T-helper 17 cell (primary cell): ENCODE results near the gene CASP7. TPM values are rescaled to one million over a fixed set of nuclear protein-coding genes. Genes with fewer than 3 reads are reported as not detected.
"Not testable (repeated sequence)": the region's sequence is repeated elsewhere in the genome, so short reads cannot be mapped to it uniquely, and the experiment has no call there.

Experiments used
- ATAC-seq: fragments of 150-1000 bp; cut with Tn5 transposase; 2 replicates; pipeline ENCODE4 v1.10.0; 2021; ENCODE audit warnings: mild to moderate bottlenecking, moderate library complexity
- DNase-seq, 3 donors: peaks; one replicate each; pipeline versions ENCODE4 v3.0.0 to v3.0.0-alpha.2; 2020 to 2021
- H3K9me3 ChIP-seq: one replicate; pipeline ENCODE4 v1.7.0; 2013; ENCODE audit warnings: low read length, mild to moderate bottlenecking; ENCODE audit not compliant: control insufficient read depth, poor library complexity, severe bottlenecking
- H3K27ac Mint-ChIP-seq: one replicate; pipeline ENCODE4 v1.8.0; 2022; ENCODE audit warnings: mild to moderate bottlenecking, moderate library complexity, mixed read lengths
- H3K27me3 Mint-ChIP-seq: one replicate; pipeline ENCODE4 v1.8.0; 2022; ENCODE audit warnings: mixed read lengths
- H3K36me3 Mint-ChIP-seq: one replicate; pipeline ENCODE4 v1.8.0; 2022; ENCODE audit warnings: low read depth, mixed read lengths
- H3K4me1 Mint-ChIP-seq: one replicate; pipeline ENCODE4 v1.8.0; 2022; ENCODE audit warnings: mild to moderate bottlenecking, mixed read lengths
- H3K4me3 Mint-ChIP-seq: one replicate; pipeline ENCODE4 v1.8.0; 2022; ENCODE audit warnings: mild to moderate bottlenecking, moderate library complexity, mixed read lengths
- total RNA-seq, 4 donors: library from RNA in 2 of 4; stranded (reverse) in 2 of 4; gene quantifications; one replicate each; pipeline ENCODE4 v1.2.3 and lab custom pipeline; 2022 to 2026

CASP7 gene
- total RNA-seq, 2 donors from 2014 or later, result 12.7 to 14.2 TPM

GRCh38 chr10:113651898-113652297 is 27.8 kb upstream of the CASP7 start:
- H3K27me3 Mint-ChIP-seq, result peaks cover 52% of the 10 kb centered on the region
- H3K4me3 Mint-ChIP-seq, result no peak overlapping the region
- DNase-seq (no peak), ATAC-seq (no peak)
- H3K9me3 ChIP-seq, result no peaks in the 10 kb centered on the region
- no peaks in the 10 kb centered on the region for H3K4me1 Mint-ChIP-seq
- H3K27ac Mint-ChIP-seq, result no peak overlapping the region
- H3K36me3 Mint-ChIP-seq, result no peaks in the 10 kb centered on the region

- H3K27me3 Mint-ChIP-seq, result peaks cover 50% of the 10 kb centered on the region
- ATAC-seq, H3K36me3 Mint-ChIP-seq, H3K9me3 ChIP-seq, H3K4me3 Mint-ChIP-seq, H3K27ac Mint-ChIP-seq, DNase-seq, H3K4me1 Mint-ChIP-seq: not testable (repeated sequence)
Observed at GRCh38 chr10:113652456-113652855, 27.3 kb upstream of the CASP7 start.

- H3K4me1 Mint-ChIP-seq, result no peaks in the 10 kb centered on the region
Observed at GRCh38 chr10:113656896-113657295, 22.8 kb upstream of the CASP7 start.

GRCh38 chr10:113657544-113657943 is 22.2 kb upstream of the CASP7 start:
- H3K36me3 Mint-ChIP-seq, result no peaks in the 10 kb centered on the region
- H3K4me3 Mint-ChIP-seq, result no peak overlapping the region
- no peak for ATAC-seq
- H3K27me3 Mint-ChIP-seq, result peaks cover 41% of the 10 kb centered on the region
- no peaks in the 10 kb centered on the region for H3K4me1 Mint-ChIP-seq
- DNase-seq, result no peak
- no peaks in the 10 kb centered on the region for H3K9me3 ChIP-seq
- no peak overlapping the region for H3K27ac Mint-ChIP-seq

More at GRCh38 chr10:113656896-113657295, 22.8 kb upstream of the CASP7 start:
- ATAC-seq (no peak), DNase-seq (no peak)
- Mint-ChIP-seq H3K4me3 (no peak overlapping the region), H3K27me3 (peaks cover 41% of the 10 kb centered on the region), H3K36me3 (no peaks in the 10 kb centered on the region), H3K27ac (no peak overlapping the region)
- no peaks in the 10 kb centered on the region for H3K9me3 ChIP-seq

GRCh38 chr10:113661332-113661731 is 18.4 kb upstream of the CASP7 start:
- Mint-ChIP-seq H3K36me3 (no peaks in the 10 kb centered on the region), H3K4me3 (no peak overlapping the region), H3K27ac (no peak overlapping the region), H3K4me1 (no peaks in the 10 kb centered on the region), H3K27me3 (peaks cover 30% of the 10 kb centered on the region)
- no peak for DNase-seq
- no peaks in the 10 kb centered on the region for H3K9me3 ChIP-seq
- ATAC-seq, result no peak

- H3K36me3 Mint-ChIP-seq, result no peaks in the 10 kb centered on the region
- peaks cover 32% of the 10 kb centered on the region for H3K27me3 Mint-ChIP-seq
- peaks cover 3% of the 10 kb centered on the region for H3K4me1 Mint-ChIP-seq
- H3K27ac Mint-ChIP-seq, result no peak overlapping the region
- no peak overlapping the region for H3K4me3 Mint-ChIP-seq
- no peak for DNase-seq
- ATAC-seq, result no peak
- H3K9me3 ChIP-seq, result no peaks in the 10 kb centered on the region
Observed at GRCh38 chr10:113663142-113663541, 16.6 kb upstream of the CASP7 start.

GRCh38 chr10:113663908-113664307 is 15.8 kb upstream of the CASP7 start, which contains the start of gene NRAP:
NRAP (minus strand) TSS chr10:113664041; CDS start chr10:113663882, 159 bp downstream.
- H3K4me1 Mint-ChIP-seq, result peaks cover 3% of the 10 kb centered on the region
- no peak for DNase-seq
- no peak within 1 kb of the TSS for H3K27ac Mint-ChIP-seq
- no peaks in the 10 kb centered on the region for H3K36me3 Mint-ChIP-seq
- H3K4me3 Mint-ChIP-seq, result no peak within 1 kb of the TSS
- no peak for ATAC-seq
- H3K27me3 Mint-ChIP-seq, result peaks cover 32% of the 10 kb centered on the region
- H3K9me3 ChIP-seq, result no peaks in the 10 kb centered on the region

GRCh38 chr10:113665352-113665751 is 14.4 kb upstream of the CASP7 start:
- no peaks in the 10 kb centered on the region for H3K36me3 Mint-ChIP-seq
- H3K4me3 Mint-ChIP-seq, result no peak overlapping the region
- DNase-seq (no peak), ATAC-seq (no peak)
- no peak overlapping the region for H3K27ac Mint-ChIP-seq
- H3K9me3 ChIP-seq, result no peaks in the 10 kb centered on the region
- H3K4me1 Mint-ChIP-seq, result peaks cover 3% of the 10 kb centered on the region
- peaks cover 32% of the 10 kb centered on the region for H3K27me3 Mint-ChIP-seq

- ATAC-seq (no peak), DNase-seq (no peak)
- peaks cover 3% of the 10 kb centered on the region for H3K4me1 Mint-ChIP-seq
- H3K36me3 Mint-ChIP-seq, result no peaks in the 10 kb centered on the region
- H3K9me3 ChIP-seq, result no peaks in the 10 kb centered on the region
- peaks cover 34% of the 10 kb centered on the region for H3K27me3 Mint-ChIP-seq
- H3K4me3 Mint-ChIP-seq, result no peak overlapping the region
- H3K27ac Mint-ChIP-seq, result no peak overlapping the region
Observed at GRCh38 chr10:113665806-113666354, 13.8 kb upstream of the CASP7 start.

- H3K27ac Mint-ChIP-seq, result no peak overlapping the region
- no peak for DNase-seq
- ATAC-seq, result no peak
- H3K4me3 Mint-ChIP-seq, result no peak overlapping the region
- no peaks in the 10 kb centered on the region for H3K9me3 ChIP-seq
- peaks cover 36% of the 10 kb centered on the region for H3K27me3 Mint-ChIP-seq
- H3K4me1 Mint-ChIP-seq, result peaks cover 3% of the 10 kb centered on the region
- H3K36me3 Mint-ChIP-seq, result no peaks in the 10 kb centered on the region
Observed at GRCh38 chr10:113666682-113667252, 12.9 kb upstream of the CASP7 start.

GRCh38 chr10:113680190-113681111 is 739 bp downstream of the CASP7 start:
- peak overlapping the region; percentile 98 for H3K27ac Mint-ChIP-seq
- H3K4me1 Mint-ChIP-seq, result peaks cover 32% of the 10 kb centered on the region

GRCh38 chr10:113681533-113682470 is 2.1 kb downstream of the CASP7 start:
- peak; percentile 55 for ATAC-seq
- H3K9me3 ChIP-seq, result no peaks in the 10 kb centered on the region
- Mint-ChIP-seq H3K36me3 (no peaks in the 10 kb centered on the region), H3K27me3 (no peaks in the 10 kb centered on the region), H3K4me1 (peaks cover 34% of the 10 kb centered on the region), H3K27ac (peak overlapping the region; percentile 98), H3K4me3 (peak overlapping the region; percentile 98)
- DNase-seq, result no peak

More at GRCh38 chr10:113680190-113681111, 739 bp downstream of the CASP7 start:
- Mint-ChIP-seq H3K36me3 (no peaks in the 10 kb centered on the region), H3K27me3 (no peaks in the 10 kb centered on the region), H3K4me3 (peak overlapping the region; percentile 98)
- peak in 1 of 3 donors; percentile 8 for DNase-seq
- peak; percentile 24 for ATAC-seq
- no peaks in the 10 kb centered on the region for H3K9me3 ChIP-seq
